HepG2 (cell line): Measurements from ENCODE around the gene REST. TPM values are rescaled to one million over a fixed set of nuclear protein-coding genes. Genes with fewer than 3 reads are reported as not detected.
A peak's percentile ranks its signal among the peaks of the same experiment; 100 is the strongest.

Experiments used
- HCFC1 ChIP-seq: fragments of 150-350 bp; IDR thresholded peaks from 2 replicates; pipeline ENCODE4 v1.6.1; 2014; ENCODE audit warnings: low read depth, low read length
- ISL2 ChIP-seq: sonication (generic); formaldehyde crosslinking; IDR thresholded peaks from 2 replicates; pipeline ENCODE4 v1.5.0; 2020; ENCODE audit warnings: missing genetic modification reagents
- NCOA1 ChIP-seq: sonication (generic); formaldehyde crosslinking; IDR thresholded peaks from 2 replicates; pipeline ENCODE4 v1.9.0; 2021; ENCODE audit warnings: missing genetic modification reagents
- NONO ChIP-seq, 2 experiments: fragments of 450-650 bp in 1 of 2; sonication (generic) in 1 of 2; formaldehyde crosslinking in 1 of 2; IDR thresholded peaks in 1 of 2; conservative IDR thresholded peaks in 1 of 2; 2 replicates each; pipeline versions ENCODE4 v1.6.1 to v1.8.0; 2017 to 2022; ENCODE audit warnings: mild to moderate bottlenecking in 1 of 2, missing genetic modification reagents in 1 of 2, moderate library complexity in 1 of 2
- NRL ChIP-seq: sonication (generic); formaldehyde crosslinking; IDR thresholded peaks from 2 replicates; pipeline ENCODE4 v1.5.0; 2020; ENCODE audit warnings: missing genetic modification reagents, mild to moderate bottlenecking, moderate library complexity, borderline replicate concordance
- PRMT3 ChIP-seq: sonication (generic); formaldehyde crosslinking; IDR thresholded peaks from 2 replicates; pipeline ENCODE4 v1.8.1; 2022; ENCODE audit warnings: low read depth, mild to moderate bottlenecking, moderate library complexity, missing genetic modification reagents, borderline replicate concordance
- RARA ChIP-seq: IDR thresholded peaks from 2 replicates; pipeline ENCODE4 v1.6.1; 2016; ENCODE audit warnings: missing genetic modification reagents, missing compliant biosample characterization
- RBM39 ChIP-seq: fragments of 200-400 bp; formaldehyde crosslinking; IDR thresholded peaks from one replicate; pipeline ENCODE4 v1.6.1; 2018; ENCODE audit warnings: antibody characterized with exemption, mild to moderate bottlenecking, low read depth, low read length; ENCODE audit not compliant: poor library complexity, severe bottlenecking
- RFX3 ChIP-seq: IDR thresholded peaks from 2 replicates; pipeline ENCODE4 v1.6.1; 2016; ENCODE audit warnings: missing biosample characterization, missing genetic modification reagents
- TOPORS ChIP-seq: sonication (generic); formaldehyde crosslinking; IDR thresholded peaks from 2 replicates; pipeline ENCODE4 v1.8.0; 2023; ENCODE audit warnings: mild to moderate bottlenecking, missing genetic modification reagents
- ZNF136 ChIP-seq: sonication (generic); formaldehyde crosslinking; IDR thresholded peaks from 2 replicates; pipeline ENCODE4 v1.8.1; 2022; ENCODE audit warnings: low read depth, mild to moderate bottlenecking, moderate library complexity, missing genetic modification reagents
- ZNF703 ChIP-seq: sonication (generic); formaldehyde crosslinking; IDR thresholded peaks from 2 replicates; pipeline ENCODE4 v1.5.1; 2020; ENCODE audit warnings: missing genetic modification reagents, mild to moderate bottlenecking, moderate library complexity, borderline replicate concordance
- polyA plus RNA-seq, 8 experiments: library from polyadenylated mRNA; depleted of rRNA in 3 of 8; stranded (reverse) in 7 of 8; unstranded in 1 of 8; fragments of >200 nt; fragmentation: Illumina TruSeq in 4 of 8; extraction: Trizol in 4 of 8; gene quantifications; 2 replicates each; pipeline versions ENCODE4 v1.2.1 to v1.2.3, GENCODE V29; 2011 to 2016; ENCODE audit warnings: low read depth in 4 of 8, missing spikeins in 1 of 8, mixed read lengths in 1 of 8; ENCODE audit not compliant: insufficient read depth in 1 of 8
- total RNA-seq, 5 experiments: library from RNA; depleted of rRNA; stranded (reverse); fragments of >200 nt; fragmentation: Illumina TruSeq; extraction: Trizol; gene quantifications; 2 replicates each; pipeline ENCODE4 v1.2.3, GENCODE V29; 2016; ENCODE audit warnings: low read depth in 1 of 5
- TF ChIP-seq, protein P1 (sequence below): sonication (generic); formaldehyde crosslinking; IDR thresholded peaks from 2 replicates; pipeline ENCODE4 v1.5.0; 2020; ENCODE audit warnings: missing genetic modification reagents
- TF ChIP-seq, protein P2 (sequence below): sonication (generic); formaldehyde crosslinking; IDR thresholded peaks from 2 replicates; pipeline ENCODE4 v1.4.0; 2020; ENCODE audit warnings: mild to moderate bottlenecking, missing genetic modification reagents, borderline replicate concordance
- TF ChIP-seq, protein P3 (sequence below): sonication (generic); formaldehyde crosslinking; IDR thresholded peaks from 2 replicates; pipeline ENCODE4 v1.5.0; 2020; ENCODE audit warnings: mild to moderate bottlenecking, missing genetic modification reagents, moderate library complexity
- TF ChIP-seq, protein P4 (sequence below): sonication (generic); formaldehyde crosslinking; IDR thresholded peaks from 2 replicates; pipeline ENCODE4 v1.5.1; 2020; ENCODE audit warnings: missing genetic modification reagents, mild to moderate bottlenecking, borderline replicate concordance
- TF ChIP-seq, protein P5 (sequence below): sonication (generic); formaldehyde crosslinking; IDR thresholded peaks from 2 replicates; pipeline ENCODE4 v1.5.0; 2020; ENCODE audit warnings: missing genetic modification reagents
- TF ChIP-seq, protein P6 (sequence below): sonication (generic); formaldehyde crosslinking; IDR thresholded peaks from 2 replicates; pipeline ENCODE4 v1.4.0; 2020; ENCODE audit warnings: mild to moderate bottlenecking, missing genetic modification reagents

The REST gene
- total and polyA plus RNA-seq, 2 of the 13 experiments (the other 11 are each of a cell fraction or from before 2014, with no cell fraction given), result 12.7 to 22.4 TPM

DNA sequence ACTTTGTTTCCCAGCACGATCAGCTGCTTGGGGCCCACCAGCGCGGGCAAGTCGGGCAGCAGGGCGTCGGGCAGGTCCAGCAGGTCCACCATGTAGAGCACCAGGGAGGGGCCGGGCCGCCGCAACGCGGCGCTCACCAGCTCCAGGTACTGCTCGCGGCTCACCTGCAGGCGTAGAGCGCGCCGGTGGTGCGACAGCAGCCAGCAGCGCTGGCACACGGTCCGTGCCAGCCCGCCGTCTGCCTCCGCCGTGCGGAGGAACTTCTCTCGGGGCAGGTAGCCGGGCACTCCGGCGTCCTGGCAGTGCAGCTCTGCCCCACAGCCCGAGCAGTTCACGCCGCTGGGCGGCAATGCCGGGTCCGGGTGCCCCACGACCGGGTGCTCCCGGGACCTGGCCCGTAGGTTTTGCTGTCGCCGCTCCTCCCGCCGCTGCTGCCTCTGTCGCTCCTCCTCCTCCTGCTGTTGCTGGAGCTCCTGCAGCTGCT, 69.2 kb downstream of the REST start (continued):
- no peak for TF ChIP-seq ZNF136 (CRISPR knock-in tag)
- TF ChIP-seq, protein P1, sequence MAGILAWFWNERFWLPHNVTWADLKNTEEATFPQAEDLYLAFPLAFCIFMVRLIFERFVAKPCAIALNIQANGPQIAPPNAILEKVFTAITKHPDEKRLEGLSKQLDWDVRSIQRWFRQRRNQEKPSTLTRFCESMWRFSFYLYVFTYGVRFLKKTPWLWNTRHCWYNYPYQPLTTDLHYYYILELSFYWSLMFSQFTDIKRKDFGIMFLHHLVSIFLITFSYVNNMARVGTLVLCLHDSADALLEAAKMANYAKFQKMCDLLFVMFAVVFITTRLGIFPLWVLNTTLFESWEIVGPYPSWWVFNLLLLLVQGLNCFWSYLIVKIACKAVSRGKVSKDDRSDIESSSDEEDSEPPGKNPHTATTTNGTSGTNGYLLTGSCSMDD (CRISPR knock-in tag), result no peak
- TF ChIP-seq, protein P2, sequence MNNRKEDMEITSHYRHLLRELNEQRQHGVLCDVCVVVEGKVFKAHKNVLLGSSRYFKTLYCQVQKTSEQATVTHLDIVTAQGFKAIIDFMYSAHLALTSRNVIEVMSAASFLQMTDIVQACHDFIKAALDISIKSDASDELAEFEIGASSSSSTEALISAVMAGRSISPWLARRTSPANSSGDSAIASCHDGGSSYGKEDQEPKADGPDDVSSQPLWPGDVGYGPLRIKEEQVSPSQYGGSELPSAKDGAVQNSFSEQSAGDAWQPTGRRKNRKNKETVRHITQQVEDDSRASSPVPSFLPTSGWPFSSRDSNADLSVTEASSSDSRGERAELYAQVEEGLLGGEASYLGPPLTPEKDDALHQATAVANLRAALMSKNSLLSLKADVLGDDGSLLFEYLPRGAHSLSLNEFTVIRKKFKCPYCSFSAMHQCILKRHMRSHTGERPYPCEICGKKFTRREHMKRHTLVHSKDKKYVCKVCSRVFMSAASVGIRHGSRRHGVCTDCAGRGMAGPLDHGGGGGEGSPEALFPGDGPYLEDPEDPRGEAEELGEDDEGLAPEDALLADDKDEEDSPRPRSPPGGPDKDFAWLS (CRISPR knock-in tag), result no peak
- TF ChIP-seq NCOA1 (CRISPR knock-in tag), result 0 out of 2 replicates have a peak, but pooled peaks have one; percentile 27
- no peak for TF ChIP-seq RFX3 (CRISPR knock-in tag)
- TF ChIP-seq, protein P3, sequence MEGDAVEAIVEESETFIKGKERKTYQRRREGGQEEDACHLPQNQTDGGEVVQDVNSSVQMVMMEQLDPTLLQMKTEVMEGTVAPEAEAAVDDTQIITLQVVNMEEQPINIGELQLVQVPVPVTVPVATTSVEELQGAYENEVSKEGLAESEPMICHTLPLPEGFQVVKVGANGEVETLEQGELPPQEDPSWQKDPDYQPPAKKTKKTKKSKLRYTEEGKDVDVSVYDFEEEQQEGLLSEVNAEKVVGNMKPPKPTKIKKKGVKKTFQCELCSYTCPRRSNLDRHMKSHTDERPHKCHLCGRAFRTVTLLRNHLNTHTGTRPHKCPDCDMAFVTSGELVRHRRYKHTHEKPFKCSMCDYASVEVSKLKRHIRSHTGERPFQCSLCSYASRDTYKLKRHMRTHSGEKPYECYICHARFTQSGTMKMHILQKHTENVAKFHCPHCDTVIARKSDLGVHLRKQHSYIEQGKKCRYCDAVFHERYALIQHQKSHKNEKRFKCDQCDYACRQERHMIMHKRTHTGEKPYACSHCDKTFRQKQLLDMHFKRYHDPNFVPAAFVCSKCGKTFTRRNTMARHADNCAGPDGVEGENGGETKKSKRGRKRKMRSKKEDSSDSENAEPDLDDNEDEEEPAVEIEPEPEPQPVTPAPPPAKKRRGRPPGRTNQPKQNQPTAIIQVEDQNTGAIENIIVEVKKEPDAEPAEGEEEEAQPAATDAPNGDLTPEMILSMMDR (CRISPR knock-in tag), result peak; percentile 53
- TF ChIP-seq RARA (CRISPR knock-in tag), result no peak
- TF ChIP-seq ZNF703 (CRISPR knock-in tag), result 0 out of 2 replicates have a peak, but pooled peaks have one; percentile 29
- TF ChIP-seq, protein P4, sequence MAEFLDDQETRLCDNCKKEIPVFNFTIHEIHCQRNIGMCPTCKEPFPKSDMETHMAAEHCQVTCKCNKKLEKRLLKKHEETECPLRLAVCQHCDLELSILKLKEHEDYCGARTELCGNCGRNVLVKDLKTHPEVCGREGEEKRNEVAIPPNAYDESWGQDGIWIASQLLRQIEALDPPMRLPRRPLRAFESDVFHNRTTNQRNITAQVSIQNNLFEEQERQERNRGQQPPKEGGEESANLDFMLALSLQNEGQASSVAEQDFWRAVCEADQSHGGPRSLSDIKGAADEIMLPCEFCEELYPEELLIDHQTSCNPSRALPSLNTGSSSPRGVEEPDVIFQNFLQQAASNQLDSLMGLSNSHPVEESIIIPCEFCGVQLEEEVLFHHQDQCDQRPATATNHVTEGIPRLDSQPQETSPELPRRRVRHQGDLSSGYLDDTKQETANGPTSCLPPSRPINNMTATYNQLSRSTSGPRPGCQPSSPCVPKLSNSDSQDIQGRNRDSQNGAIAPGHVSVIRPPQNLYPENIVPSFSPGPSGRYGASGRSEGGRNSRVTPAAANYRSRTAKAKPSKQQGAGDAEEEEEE (CRISPR knock-in tag), result no peak
- 0 out of 2 replicates have a peak, but pooled peaks have one; percentile 82 for TF ChIP-seq PRMT3 (CRISPR knock-in tag)
- TF ChIP-seq NONO (IDR thresholded peaks at IDR 0.05), result no peak
- TF ChIP-seq NONO (CRISPR knock-in tag; conservative IDR thresholded peaks at IDR 0.05), result peak; percentile 53; the same call in 1 of the 2 replicates
- no peak for TF ChIP-seq ISL2
- TF ChIP-seq, protein P5, sequence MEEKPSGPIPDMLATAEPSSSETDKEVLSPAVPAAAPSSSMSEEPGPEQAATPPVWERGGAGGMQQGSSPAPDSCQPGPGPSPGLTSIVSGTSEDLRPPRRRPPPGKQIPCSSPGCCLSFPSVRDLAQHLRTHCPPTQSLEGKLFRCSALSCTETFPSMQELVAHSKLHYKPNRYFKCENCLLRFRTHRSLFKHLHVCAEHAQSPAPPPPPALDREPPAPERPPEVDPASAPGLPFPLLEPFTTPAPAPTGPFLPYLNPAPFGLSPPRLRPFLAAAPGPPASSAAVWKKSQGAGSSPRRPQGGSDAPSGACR (CRISPR knock-in tag), result 0 out of 2 replicates have a peak, but pooled peaks have one; percentile 21
- no peak; the same call in 1 of the 2 replicates for TF ChIP-seq TOPORS (CRISPR knock-in tag)
- TF ChIP-seq HCFC1, result no peak
- no peak for TF ChIP-seq NRL (CRISPR knock-in tag)
- TF ChIP-seq, protein P6, sequence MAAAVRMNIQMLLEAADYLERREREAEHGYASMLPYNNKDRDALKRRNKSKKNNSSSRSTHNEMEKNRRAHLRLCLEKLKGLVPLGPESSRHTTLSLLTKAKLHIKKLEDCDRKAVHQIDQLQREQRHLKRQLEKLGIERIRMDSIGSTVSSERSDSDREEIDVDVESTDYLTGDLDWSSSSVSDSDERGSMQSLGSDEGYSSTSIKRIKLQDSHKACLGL (CRISPR knock-in tag), result no peak
- peak; percentile 63 for TF ChIP-seq RBM39
